Peyer's patch (tissue), 4 donors: ENCODE data around the gene KCTD11.

Experiments used
- POLR2A ChIP-seq, 2 donors: fragments of 450-650 bp; IDR thresholded peaks; one replicate each; pipeline ENCODE4 v1.5.1; 2017; ENCODE audit warnings: antibody characterized with exemption in 2 of 2, mild to moderate bottlenecking in 2 of 2, moderate library complexity in 2 of 2
- TF ChIP-seq, protein P1 (sequence below), 6 experiments: fragments of 450-650 bp in 4 of 6; fragments of 200-600 bp in 2 of 6; sonication (generic) in 1 of 6; IDR thresholded peaks; one replicate each; pipeline ENCODE4 v1.5.1; 2017 to 2019; ENCODE audit warnings: antibody characterized with exemption in 6 of 6, mild to moderate bottlenecking in 3 of 6, moderate library complexity in 1 of 6

DNA sequence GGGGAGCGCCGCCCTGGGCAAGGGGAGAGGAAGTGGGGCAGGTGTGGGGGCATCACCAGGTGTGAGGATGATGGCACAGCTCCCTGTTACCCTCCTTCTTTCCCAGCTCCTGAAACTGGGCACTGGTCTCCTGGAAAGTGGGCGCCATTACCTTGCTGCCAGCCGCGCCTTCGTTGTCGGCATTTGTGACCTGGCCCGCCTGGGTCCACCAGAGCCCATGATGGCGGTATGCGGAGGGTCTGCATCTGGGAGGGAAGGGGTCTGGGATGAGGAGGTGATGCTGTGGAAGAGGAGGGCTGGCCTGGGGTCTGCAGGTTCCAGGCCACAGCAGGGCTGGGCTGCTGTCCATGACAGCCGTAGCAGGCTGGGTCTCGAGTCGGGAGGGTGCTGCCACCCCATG lies 10.1 kb upstream of the KCTD11 start:
- TF ChIP-seq, protein P1, sequence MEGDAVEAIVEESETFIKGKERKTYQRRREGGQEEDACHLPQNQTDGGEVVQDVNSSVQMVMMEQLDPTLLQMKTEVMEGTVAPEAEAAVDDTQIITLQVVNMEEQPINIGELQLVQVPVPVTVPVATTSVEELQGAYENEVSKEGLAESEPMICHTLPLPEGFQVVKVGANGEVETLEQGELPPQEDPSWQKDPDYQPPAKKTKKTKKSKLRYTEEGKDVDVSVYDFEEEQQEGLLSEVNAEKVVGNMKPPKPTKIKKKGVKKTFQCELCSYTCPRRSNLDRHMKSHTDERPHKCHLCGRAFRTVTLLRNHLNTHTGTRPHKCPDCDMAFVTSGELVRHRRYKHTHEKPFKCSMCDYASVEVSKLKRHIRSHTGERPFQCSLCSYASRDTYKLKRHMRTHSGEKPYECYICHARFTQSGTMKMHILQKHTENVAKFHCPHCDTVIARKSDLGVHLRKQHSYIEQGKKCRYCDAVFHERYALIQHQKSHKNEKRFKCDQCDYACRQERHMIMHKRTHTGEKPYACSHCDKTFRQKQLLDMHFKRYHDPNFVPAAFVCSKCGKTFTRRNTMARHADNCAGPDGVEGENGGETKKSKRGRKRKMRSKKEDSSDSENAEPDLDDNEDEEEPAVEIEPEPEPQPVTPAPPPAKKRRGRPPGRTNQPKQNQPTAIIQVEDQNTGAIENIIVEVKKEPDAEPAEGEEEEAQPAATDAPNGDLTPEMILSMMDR (IDR thresholded peaks at IDR 0.05), result no peak
- TF ChIP-seq POLR2A (IDR thresholded peaks at IDR 0.05), result no peak
